ENCODE data around the gene GPR78. TPM values are rescaled to one million over a fixed set of nuclear protein-coding genes. Genes with fewer than 3 reads are reported as not detected.

GPR78 gene
- total RNA-seq, 2 donors from 2014 or later = 0.09 to 0.10 TPM

- intact Hi-C loops (cut with DNase I) = loop anchor here in 1 of 2 donors (1.0 kb wide), 1 partner anchor 115 kb away; no protein-coding TSS in a partner anchor
- DNase-seq (ENCODE audit: low spot score) = no peak
Observed at GRCh38 chr4:8592366-8593263, 12.4 kb downstream of the GPR78 start, which contains the start of gene CPZ. TSS of gene CPZ (plus strand) at chr4:8592765. CDS start at chr4:8592834, 69 bp downstream.

- no peak for DNase-seq (ENCODE audit: low spot score)
- intact Hi-C loops (cut with DNase I) = loop anchor here (1.0 to 2.0 kb wide), 2 partner anchors 116 to 123 kb away; no protein-coding TSS in a partner anchor
Observed at GRCh38 chr4:8593264-8594096, 13.3 kb downstream of the GPR78 start.

GRCh38 chr4:8594097-8595038 is 14.2 kb downstream of the GPR78 start:
- intact Hi-C loops (cut with DNase I) = loop anchor here (2.0 to 5.0 kb wide), 2 partner anchors 67 to 124 kb away; no protein-coding TSS in a partner anchor
- no peak for DNase-seq (ENCODE audit: low spot score)

- intact Hi-C loops (cut with DNase I) = loop anchor here (2.0 to 5.0 kb wide), 2 partner anchors 68 to 125 kb away; no protein-coding TSS in a partner anchor
- no peak for DNase-seq (ENCODE audit: low spot score)
Observed at GRCh38 chr4:8595237-8596087, 15.3 kb downstream of the GPR78 start.

GRCh38 chr4:8596891-8597290 is 16.7 kb downstream of the GPR78 start:
- DNase-seq (ENCODE audit: low spot score) = no peak
- intact Hi-C loops (cut with DNase I) = loop anchor here in 1 of 2 donors (5.0 kb wide), 1 partner anchor 70 kb away; no protein-coding TSS in a partner anchor

- intact Hi-C loops (cut with DNase I) = loop anchor here in 1 of 2 donors (5.0 kb wide), 1 partner anchor 70 kb away; no protein-coding TSS in a partner anchor
- no peak for DNase-seq (ENCODE audit: low spot score)
Observed at GRCh38 chr4:8597319-8597718, 17.1 kb downstream of the GPR78 start.

- DNase-seq (ENCODE audit: low spot score) = no peak
- intact Hi-C loops (cut with DNase I) = loop anchor here in 1 of 2 donors (5.0 kb wide), 1 partner anchor 70 kb away; no protein-coding TSS in a partner anchor
Observed at GRCh38 chr4:8597791-8598190, 17.6 kb downstream of the GPR78 start.

GRCh38 chr4:8598391-8599090 is 18.3 kb downstream of the GPR78 start:
- DNase-seq (ENCODE audit: low spot score) = no peak
- intact Hi-C loops (cut with DNase I) = loop anchor here in 1 of 2 donors (5.0 kb wide), 1 partner anchor 71 kb away; no protein-coding TSS in a partner anchor

- DNase-seq (ENCODE audit: low spot score) = no peak
- intact Hi-C loops (cut with DNase I) = loop anchor here in 1 of 2 donors (5.0 kb wide), 1 partner anchor 72 kb away; no protein-coding TSS in a partner anchor
Observed at GRCh38 chr4:8599091-8599460, 18.9 kb downstream of the GPR78 start.

GRCh38 chr4:8599657-8600056 is 19.5 kb downstream of the GPR78 start:
- DNase-seq (ENCODE audit: low spot score) = no peak
- intact Hi-C loops (cut with DNase I) = loop anchor here in 1 of 2 donors (5.0 to 10.0 kb wide), 2 partner anchors 72 to 315 kb away; no protein-coding TSS in a partner anchor

GRCh38 chr4:8600266-8600665 is 20.1 kb downstream of the GPR78 start:
- DNase-seq (ENCODE audit: low spot score) = no peak
- intact Hi-C loops (cut with DNase I) = loop anchor here in 1 of 2 donors (10.0 kb wide), 1 partner anchor 315 kb away; no protein-coding TSS in a partner anchor

GRCh38 chr4:8600686-8601085 is 20.5 kb downstream of the GPR78 start:
- intact Hi-C loops (cut with DNase I) = loop anchor here in 1 of 2 donors (10.0 kb wide), 1 partner anchor 314 kb away; no protein-coding TSS in a partner anchor

GRCh38 chr4:8601086-8601485 is 20.9 kb downstream of the GPR78 start:
- DNase-seq (ENCODE audit: low spot score) = no peak
- intact Hi-C loops (cut with DNase I) = loop anchor here in 1 of 2 donors (10.0 kb wide), 1 partner anchor 314 kb away; no protein-coding TSS in a partner anchor

More at GRCh38 chr4:8600686-8601085, 20.5 kb downstream of the GPR78 start:
- no peak for DNase-seq (ENCODE audit: low spot score)

- intact Hi-C loops (cut with DNase I) = loop anchor here in 1 of 2 donors (10.0 kb wide), 1 partner anchor 313 kb away; no protein-coding TSS in a partner anchor
- DNase-seq (ENCODE audit: low spot score) = no peak
Observed at GRCh38 chr4:8601556-8601955, 21.4 kb downstream of the GPR78 start.

- intact Hi-C loops (cut with DNase I) = loop anchor here in 1 of 2 donors (10.0 kb wide), 1 partner anchor 312 kb away; no protein-coding TSS in a partner anchor
- no peak for DNase-seq (ENCODE audit: low spot score)
Observed at GRCh38 chr4:8602686-8603430, 22.7 kb downstream of the GPR78 start.
